ENCODE measurements around the gene TUBB6. TPM values are rescaled to one million over a fixed set of nuclear protein-coding genes. Genes with fewer than 3 reads are reported as not detected.

Gene TUBB6
- total RNA-seq, 1 donor from 2014 or later = 301 TPM

DNA sequence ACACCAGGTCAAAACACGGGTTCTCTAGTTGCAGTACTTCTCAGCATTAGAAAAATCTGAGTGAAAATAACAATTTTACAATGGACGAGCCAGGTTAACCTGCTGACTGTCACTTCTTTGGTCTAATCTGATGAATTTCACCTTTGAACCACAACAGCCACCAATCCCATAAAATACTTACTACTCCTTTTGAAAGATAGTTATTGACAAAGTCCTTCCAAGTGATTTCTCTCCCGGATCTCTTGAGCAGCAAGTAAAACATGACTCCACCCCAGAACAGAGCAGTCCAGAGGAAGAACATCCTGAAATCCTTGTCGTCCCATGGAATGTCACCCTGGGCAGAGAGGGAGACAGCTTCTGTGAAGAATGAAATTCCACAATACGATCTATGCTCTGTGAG lies 58.7 kb downstream of the TUBB6 start:
- Mint-ChIP-seq H3K27me3 (ENCODE audit: unreplicated experiment) (no peaks in the 10 kb centered on the region), H3K27ac (ENCODE audit: unreplicated experiment) (peak overlapping the region; percentile 78), H3K36me3 (ENCODE audit: low read depth, unreplicated experiment) (peaks cover 30% of the 10 kb centered on the region), H3K9me3 (ENCODE audit: unreplicated experiment) (no peaks in the 10 kb centered on the region), H3K4me1 (ENCODE audit: unreplicated experiment) (peaks cover 23% of the 10 kb centered on the region), H3K4me3 (ENCODE audit: unreplicated experiment) (peak overlapping the region; percentile 44)
- TF ChIP-seq, protein P1, sequence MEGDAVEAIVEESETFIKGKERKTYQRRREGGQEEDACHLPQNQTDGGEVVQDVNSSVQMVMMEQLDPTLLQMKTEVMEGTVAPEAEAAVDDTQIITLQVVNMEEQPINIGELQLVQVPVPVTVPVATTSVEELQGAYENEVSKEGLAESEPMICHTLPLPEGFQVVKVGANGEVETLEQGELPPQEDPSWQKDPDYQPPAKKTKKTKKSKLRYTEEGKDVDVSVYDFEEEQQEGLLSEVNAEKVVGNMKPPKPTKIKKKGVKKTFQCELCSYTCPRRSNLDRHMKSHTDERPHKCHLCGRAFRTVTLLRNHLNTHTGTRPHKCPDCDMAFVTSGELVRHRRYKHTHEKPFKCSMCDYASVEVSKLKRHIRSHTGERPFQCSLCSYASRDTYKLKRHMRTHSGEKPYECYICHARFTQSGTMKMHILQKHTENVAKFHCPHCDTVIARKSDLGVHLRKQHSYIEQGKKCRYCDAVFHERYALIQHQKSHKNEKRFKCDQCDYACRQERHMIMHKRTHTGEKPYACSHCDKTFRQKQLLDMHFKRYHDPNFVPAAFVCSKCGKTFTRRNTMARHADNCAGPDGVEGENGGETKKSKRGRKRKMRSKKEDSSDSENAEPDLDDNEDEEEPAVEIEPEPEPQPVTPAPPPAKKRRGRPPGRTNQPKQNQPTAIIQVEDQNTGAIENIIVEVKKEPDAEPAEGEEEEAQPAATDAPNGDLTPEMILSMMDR (IDR thresholded peaks at IDR 0.05; ENCODE audit: unreplicated experiment) = no peak
- DNase-seq (ENCODE audit: low spot score) = no peak

DNA sequence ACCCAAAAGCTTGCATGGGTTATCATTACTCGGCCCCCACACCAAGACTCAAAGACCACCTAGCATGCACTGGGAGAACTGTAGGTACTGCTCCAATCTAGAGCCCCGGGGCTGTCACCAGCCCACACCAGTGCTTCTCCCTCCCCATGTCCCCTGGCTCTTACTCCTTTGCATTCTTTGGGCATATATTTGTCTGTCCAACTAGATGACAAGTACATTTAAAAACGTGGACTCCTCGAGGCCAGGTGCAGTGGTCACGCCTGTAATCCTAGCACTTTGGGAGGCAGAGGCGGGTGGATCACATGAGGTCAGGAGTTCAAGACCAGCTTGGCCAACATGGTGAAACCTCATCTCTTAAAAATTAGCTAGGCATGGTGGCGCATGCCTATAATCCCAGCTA lies 61.2 kb downstream of the TUBB6 start:
- Mint-ChIP-seq H3K9me3 (ENCODE audit: unreplicated experiment) (no peaks in the 10 kb centered on the region), H3K27ac (ENCODE audit: unreplicated experiment) (peak overlapping the region; percentile 95), H3K4me3 (ENCODE audit: unreplicated experiment) (no peak overlapping the region), H3K27me3 (ENCODE audit: unreplicated experiment) (no peaks in the 10 kb centered on the region), H3K4me1 (ENCODE audit: unreplicated experiment) (peaks cover 33% of the 10 kb centered on the region), H3K36me3 (ENCODE audit: low read depth, unreplicated experiment) (peaks cover 22% of the 10 kb centered on the region)
- DNase-seq (ENCODE audit: low spot score) = no peak
- TF ChIP-seq, protein P1 (IDR thresholded peaks at IDR 0.05; ENCODE audit: unreplicated experiment) = no peak

DNA sequence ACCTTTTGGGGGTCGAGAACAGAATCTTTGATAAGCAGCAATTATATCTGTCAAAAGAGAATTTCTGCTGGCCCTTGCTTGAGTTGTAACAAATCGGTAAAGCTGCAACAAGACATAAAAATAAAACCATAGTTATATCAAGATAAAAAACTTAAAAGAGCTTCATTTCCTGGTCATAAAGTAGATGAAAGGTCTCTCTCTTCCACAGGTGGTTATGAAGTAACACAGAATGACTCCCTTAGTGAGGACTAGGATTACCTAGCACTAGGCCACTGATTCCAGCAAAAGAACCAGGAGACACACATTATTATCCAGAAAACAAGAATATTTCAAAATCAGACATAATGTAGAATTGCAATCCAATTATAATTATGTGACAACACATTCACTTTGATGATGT lies 63.5 kb downstream of the TUBB6 start:
- TF ChIP-seq, protein P1 (IDR thresholded peaks at IDR 0.05; ENCODE audit: unreplicated experiment) = no peak
- DNase-seq (ENCODE audit: low spot score) = no peak
- Mint-ChIP-seq H3K4me1 (ENCODE audit: unreplicated experiment) (peaks cover 40% of the 10 kb centered on the region), H3K4me3 (ENCODE audit: unreplicated experiment) (no peak overlapping the region), H3K9me3 (ENCODE audit: unreplicated experiment) (no peaks in the 10 kb centered on the region), H3K36me3 (ENCODE audit: low read depth, unreplicated experiment) (peaks cover 17% of the 10 kb centered on the region), H3K27me3 (ENCODE audit: unreplicated experiment) (peaks cover 6% of the 10 kb centered on the region), H3K27ac (ENCODE audit: unreplicated experiment) (peak overlapping the region; percentile 6)

DNA sequence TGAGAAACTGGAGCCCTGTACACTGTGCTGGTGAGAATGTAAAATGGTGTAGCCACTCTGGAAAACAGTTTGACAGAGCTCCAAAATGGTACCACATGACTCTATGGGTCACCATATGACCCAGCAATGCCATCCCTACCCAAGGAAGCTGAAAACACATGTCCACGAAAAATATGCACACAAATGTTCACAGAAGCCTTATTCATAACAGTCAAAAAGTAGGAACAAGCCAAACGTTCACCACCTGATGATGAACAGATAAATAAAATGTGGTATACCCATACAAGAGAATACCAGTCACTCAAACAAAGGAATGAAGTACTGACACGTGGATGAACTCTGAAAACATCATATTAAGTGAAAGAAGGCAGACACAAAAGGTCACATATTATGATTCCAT lies 64.4 kb downstream of the TUBB6 start:
- H3K4me1 Mint-ChIP-seq (ENCODE audit: unreplicated experiment) = peaks cover 33% of the 10 kb centered on the region
- peaks cover 7% of the 10 kb centered on the region for H3K27me3 Mint-ChIP-seq (ENCODE audit: unreplicated experiment)
- peaks cover 10% of the 10 kb centered on the region for H3K36me3 Mint-ChIP-seq (ENCODE audit: low read depth, unreplicated experiment)
- H3K27ac Mint-ChIP-seq (ENCODE audit: unreplicated experiment) = no peak overlapping the region
- TF ChIP-seq, protein P1 (IDR thresholded peaks at IDR 0.05; ENCODE audit: unreplicated experiment) = no peak
- no peaks in the 10 kb centered on the region for H3K9me3 Mint-ChIP-seq (ENCODE audit: unreplicated experiment)
- H3K4me3 Mint-ChIP-seq (ENCODE audit: unreplicated experiment) = no peak overlapping the region
- DNase-seq (ENCODE audit: low spot score) = no peak

DNA sequence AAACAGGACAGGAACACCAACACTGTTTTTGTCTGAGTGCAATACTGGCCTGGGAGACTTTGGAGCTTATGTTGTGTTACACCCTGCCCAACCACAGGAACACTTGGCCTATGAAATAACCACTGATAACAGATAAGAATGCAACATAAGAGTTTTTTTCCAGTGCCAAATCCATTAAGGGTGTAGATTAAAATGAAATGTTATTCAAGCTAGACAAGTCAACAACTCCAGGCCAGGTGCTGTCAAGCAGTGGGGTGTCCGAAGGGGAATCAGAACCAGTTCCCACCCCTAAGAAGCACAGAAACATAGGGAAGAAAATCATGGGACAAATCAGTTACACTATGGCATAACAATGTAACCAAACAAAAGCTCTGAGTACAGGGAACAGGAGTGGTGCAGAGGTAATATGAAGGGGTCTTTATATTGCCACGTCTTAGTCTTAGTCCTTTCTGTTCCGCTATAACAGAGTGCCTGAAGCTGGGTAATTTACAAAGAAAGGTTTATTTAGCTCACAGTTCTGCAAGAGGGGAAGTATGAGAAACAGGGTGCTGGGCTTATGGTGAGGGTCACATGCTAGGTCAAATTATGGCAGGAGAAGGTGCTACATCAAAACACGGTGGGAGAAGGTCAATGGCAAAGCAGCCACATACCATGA lies 65.2 kb downstream of the TUBB6 start:
- H3K4me1 Mint-ChIP-seq (ENCODE audit: unreplicated experiment) = peaks cover 34% of the 10 kb centered on the region
- TF ChIP-seq, protein P1 (IDR thresholded peaks at IDR 0.05; ENCODE audit: unreplicated experiment) = no peak
- no peak overlapping the region for H3K4me3 Mint-ChIP-seq (ENCODE audit: unreplicated experiment)
- no peak for DNase-seq (ENCODE audit: low spot score)
- H3K27ac Mint-ChIP-seq (ENCODE audit: unreplicated experiment) = peak overlapping the region; percentile 1
- H3K9me3 Mint-ChIP-seq (ENCODE audit: unreplicated experiment) = no peaks in the 10 kb centered on the region
- H3K36me3 Mint-ChIP-seq (ENCODE audit: low read depth, unreplicated experiment) = peaks cover 14% of the 10 kb centered on the region
- peaks cover 9% of the 10 kb centered on the region for H3K27me3 Mint-ChIP-seq (ENCODE audit: unreplicated experiment)

All from endothelial cell (in vitro differentiated cells).